Measurements from ENCODE around the gene PEA15. TPM values are rescaled to one million over a fixed set of nuclear protein-coding genes. Genes with fewer than 3 reads are reported as not detected.

PEA15 gene
- total and polyA plus RNA-seq, 2 donors (not counting 3 experiments of a cell fraction or from before 2014, with no cell fraction given): 250 to 304 TPM

- CTCF ChIA-PET: interaction anchor here (1.8 to 13.4 kb wide), 4 partner anchors 12 to 85 kb away, joined by 7 to 183 read pairs (median 40); no protein-coding TSS in a partner anchor
Measured at GRCh38 chr1:160207118-160207650, 2.0 kb downstream of the PEA15 start.

More at GRCh38 chr1:160207118-160207650, 2.0 kb downstream of the PEA15 start:
- peaks cover 63% of the 10 kb centered on the region for H3K79me2 ChIP-seq (ENCODE audit: control insufficient read depth, insufficient read depth, low read length)
- H2AFZ ChIP-seq (ENCODE audit: low read depth, low read length): no peak overlapping the region
- H3K27me3 ChIP-seq (ENCODE audit: control insufficient read depth in 2 of 2, insufficient read depth in 2 of 2, low read length in 2 of 2): no peaks in the 10 kb centered on the region
- TF ChIP-seq MYC (IDR thresholded peaks at IDR 0.05; ENCODE audit: low read depth, low read length) (no peak), POLR2A (IDR thresholded peaks at IDR 0.05; ENCODE audit: low read depth, low read length) (no peak), MAX (IDR thresholded peaks at IDR 0.05; ENCODE audit: insufficient read depth, insufficient read length) (no peak), EZH2 (IDR thresholded peaks at IDR 0.05; ENCODE audit: borderline replicate concordance, low read depth, low read length, severe bottlenecking) (no peak), CTCF (IDR thresholded peaks at IDR 0.05; ENCODE audit: extremely low read depth in 1 of 2, insufficient read depth in 1 of 2, low read depth in 1 of 2, low read length in 2 of 2) (no peak), POLR2AphosphoS5 (IDR thresholded peaks at IDR 0.05; ENCODE audit: insufficient read depth, low read depth, low read length) (no peak), JUN (IDR thresholded peaks at IDR 0.05; ENCODE audit: borderline replicate concordance, insufficient read depth, insufficient read length, low read depth) (no peak), FOS (IDR thresholded peaks at IDR 0.05; ENCODE audit: borderline replicate concordance, insufficient read depth, low read length) (no peak), GATA2 (IDR thresholded peaks at IDR 0.05; ENCODE audit: insufficient read depth, insufficient read length, low read depth, low read length) (no peak)
- DNase-seq (ENCODE audit: low read depth, low spot score): no peak
- POLR2A ChIA-PET: interaction anchor here (1.6 kb wide), 1 partner anchor 13 kb away, joined by 4 read pairs; no protein-coding TSS in a partner anchor
- peak overlapping the region in 1 of 3 experiments; percentile 55 for H3K4me3 ChIP-seq (replicated peaks in 1 of 3; ENCODE audit: insufficient read depth in 1 of 3, low read depth in 1 of 3, low read length in 3 of 3)
- peak overlapping the region; percentile 73 for H3K27ac ChIP-seq (ENCODE audit: insufficient read depth, low read depth, low read length)
- dilution Hi-C loops (cut with MboI; ENCODE audit: extremely low pct_ligation_motif_present, low sequenced_read_pairs) (no loop called here), intact Hi-C loops (cut with micrococcal nuclease) (loop anchor here (2.0 to 5.0 kb wide), 2 partner anchors 78 to 135 kb away; partner anchors contain the start of genes COPA, NCSTN and PEX19)
- H3K4me1 ChIP-seq (ENCODE audit: control insufficient read depth, extremely low read depth, insufficient read depth, low read length): peaks cover 46% of the 10 kb centered on the region
- no peak overlapping the region for H3K9ac ChIP-seq (replicated peaks; ENCODE audit: extremely low read depth, insufficient read depth, low read length)
- FAIRE-seq: no peak
- H3K4me2 ChIP-seq (ENCODE audit: insufficient read depth, low read length): peak overlapping the region; percentile 77
- BruUV-seq (replicated peaks): no TSS peak
- H3K36me3 ChIP-seq (ENCODE audit: control insufficient read depth in 2 of 2, extremely low read depth in 1 of 2, insufficient read depth in 2 of 2, low read length in 2 of 2): peaks cover 11 to 14% of the 10 kb centered on the region in 2 experiments
- H4K20me1 ChIP-seq (replicated peaks; ENCODE audit: control insufficient read depth, extremely low read depth, insufficient read depth, low read length): no peaks in the 10 kb centered on the region
- no peaks in the 10 kb centered on the region for H3K9me1 ChIP-seq (replicated peaks; ENCODE audit: control insufficient read depth, extremely low read depth, insufficient read depth, low read length)
- no peaks in the 10 kb centered on the region for H3K9me3 ChIP-seq (replicated peaks; ENCODE audit: control insufficient read depth, insufficient read depth, low read length)

All from endothelial cell of umbilical vein (primary cell).